Inflammatory macrophage (primary cell): Measurements from ENCODE around the gene LAD1.

Experiments used
- DNase-seq, 2 donors: peaks; one replicate each; pipeline ENCODE4 v3.0.0-alpha.2; 2020 to 2022

The LAD1 gene

DNA sequence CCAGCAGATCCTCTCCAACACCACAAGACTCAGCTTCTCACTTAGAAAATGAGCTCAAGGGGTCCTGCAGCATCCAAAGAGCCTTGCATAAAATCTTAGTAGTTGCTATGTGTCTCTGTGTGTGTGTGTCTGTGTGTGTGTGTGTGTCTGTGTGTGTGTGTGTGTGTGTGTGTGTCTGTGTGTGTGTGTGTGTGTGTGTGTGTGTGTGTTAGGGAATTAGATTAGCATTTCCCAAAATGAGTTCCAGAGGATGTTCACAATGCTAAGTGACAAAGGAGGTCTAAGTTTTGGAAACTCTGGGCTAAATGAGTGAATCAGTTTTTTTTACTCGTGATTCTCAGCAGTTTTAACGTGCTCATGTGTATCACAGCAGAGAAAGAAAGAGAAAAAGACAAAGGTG, 52.1 kb downstream of the LAD1 start:
- DNase-seq = no peak

DNA sequence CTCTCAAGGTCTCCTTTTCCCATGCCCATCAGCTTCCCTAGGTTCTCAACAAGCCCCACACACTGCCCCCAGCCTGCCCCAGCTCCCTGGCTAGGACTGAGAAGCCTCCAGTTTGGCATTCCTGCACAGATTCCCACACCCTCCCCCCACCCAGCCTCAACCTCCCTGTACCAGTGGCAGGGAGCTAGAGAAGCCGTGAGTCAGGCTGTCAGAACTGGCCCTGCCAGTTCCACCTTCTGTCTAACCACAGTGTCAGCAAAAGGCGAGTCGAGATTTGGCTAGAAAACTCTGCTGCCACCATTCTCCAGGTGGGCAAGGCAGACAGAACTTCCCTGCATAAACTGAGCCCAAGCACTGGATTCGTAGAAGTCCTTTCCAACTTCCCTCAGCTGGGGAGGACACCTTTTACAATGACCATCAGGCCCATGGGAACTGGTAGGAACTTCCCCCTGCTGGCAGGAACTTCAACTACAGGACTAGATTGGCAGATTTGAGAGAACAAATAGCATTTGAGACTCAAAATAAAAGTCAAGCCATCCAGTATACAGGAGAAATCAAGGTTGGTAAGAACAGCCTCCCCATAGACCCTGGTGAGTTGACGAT, 52.7 kb downstream of the LAD1 start:
- DNase-seq = peak; percentile 53 to 56

DNA sequence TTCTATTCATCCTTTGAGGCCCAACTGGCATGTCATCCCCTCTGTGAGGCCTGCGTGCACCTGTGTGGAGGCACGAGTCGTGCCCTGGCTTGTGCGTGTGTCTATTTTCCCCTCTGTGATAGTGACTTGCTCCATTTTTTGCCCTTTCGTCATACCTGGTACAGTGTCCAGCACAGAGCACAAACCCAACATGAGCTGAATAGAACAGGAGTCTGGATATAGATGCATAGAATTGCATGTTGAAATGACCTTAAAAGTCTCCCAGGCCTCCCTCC, 54.1 kb downstream of the LAD1 start:
- no peak for DNase-seq

DNA sequence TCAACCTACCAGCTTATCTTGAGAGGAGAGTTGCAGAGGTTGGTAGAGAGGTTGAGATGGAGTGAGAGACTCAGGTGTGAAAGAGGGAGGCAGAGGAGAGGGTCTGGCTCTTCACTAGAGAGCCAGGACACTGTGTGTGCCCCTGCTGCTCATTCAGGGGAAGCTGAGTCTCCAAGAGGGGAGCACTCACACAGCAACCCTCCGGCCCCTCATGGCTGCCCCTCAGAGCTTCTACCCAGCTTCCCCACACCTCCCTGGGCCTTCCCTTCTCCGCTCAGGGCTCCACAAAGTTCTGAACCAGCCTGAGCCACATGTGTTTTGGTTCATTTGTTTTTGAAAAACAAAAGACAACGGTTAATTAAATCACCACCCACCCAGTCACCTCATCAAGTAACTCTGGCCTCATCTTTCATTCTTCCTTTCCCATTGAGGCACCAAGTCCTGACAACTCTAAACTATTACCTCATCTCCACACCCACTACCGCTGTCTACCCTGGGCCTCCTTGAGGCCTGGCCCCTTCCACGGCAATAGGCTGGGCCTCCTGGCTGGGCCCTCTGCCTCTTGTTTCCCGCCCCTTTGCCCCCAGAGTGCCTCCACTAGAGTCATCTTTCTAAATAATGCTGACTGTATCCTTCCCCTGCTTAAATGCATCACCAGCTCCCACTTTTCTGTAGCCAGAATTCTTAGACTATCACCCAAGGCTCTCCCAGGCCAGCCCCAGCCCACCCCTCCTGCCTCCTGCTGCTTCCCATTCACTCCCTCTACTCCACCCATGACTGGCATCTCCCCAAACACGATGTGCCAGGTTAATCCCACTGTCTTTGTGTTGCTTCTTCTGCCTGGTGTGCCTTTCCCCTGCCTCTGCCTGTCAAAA, 54.7 kb downstream of the LAD1 start:
- DNase-seq = no peak

DNA sequence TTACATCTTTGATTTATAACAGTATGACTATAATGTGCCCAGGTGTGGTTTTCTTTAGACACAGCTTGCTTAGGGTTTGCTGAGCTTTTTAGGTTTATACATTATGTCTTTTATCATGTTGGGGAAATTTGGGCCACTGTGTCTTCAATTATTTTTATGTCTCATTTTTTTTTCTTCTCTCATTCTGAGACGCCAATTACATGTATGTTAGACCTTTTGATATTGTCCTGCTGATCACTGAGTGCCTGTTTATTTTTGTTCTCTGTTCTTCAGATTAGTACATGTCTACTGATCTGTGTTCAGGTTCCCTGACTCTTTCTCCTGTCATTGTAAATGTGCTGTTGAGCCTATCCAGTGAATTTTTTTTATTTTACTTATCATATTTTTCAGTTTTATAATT, 57.7 kb downstream of the LAD1 start:
- DNase-seq = no peak

DNA sequence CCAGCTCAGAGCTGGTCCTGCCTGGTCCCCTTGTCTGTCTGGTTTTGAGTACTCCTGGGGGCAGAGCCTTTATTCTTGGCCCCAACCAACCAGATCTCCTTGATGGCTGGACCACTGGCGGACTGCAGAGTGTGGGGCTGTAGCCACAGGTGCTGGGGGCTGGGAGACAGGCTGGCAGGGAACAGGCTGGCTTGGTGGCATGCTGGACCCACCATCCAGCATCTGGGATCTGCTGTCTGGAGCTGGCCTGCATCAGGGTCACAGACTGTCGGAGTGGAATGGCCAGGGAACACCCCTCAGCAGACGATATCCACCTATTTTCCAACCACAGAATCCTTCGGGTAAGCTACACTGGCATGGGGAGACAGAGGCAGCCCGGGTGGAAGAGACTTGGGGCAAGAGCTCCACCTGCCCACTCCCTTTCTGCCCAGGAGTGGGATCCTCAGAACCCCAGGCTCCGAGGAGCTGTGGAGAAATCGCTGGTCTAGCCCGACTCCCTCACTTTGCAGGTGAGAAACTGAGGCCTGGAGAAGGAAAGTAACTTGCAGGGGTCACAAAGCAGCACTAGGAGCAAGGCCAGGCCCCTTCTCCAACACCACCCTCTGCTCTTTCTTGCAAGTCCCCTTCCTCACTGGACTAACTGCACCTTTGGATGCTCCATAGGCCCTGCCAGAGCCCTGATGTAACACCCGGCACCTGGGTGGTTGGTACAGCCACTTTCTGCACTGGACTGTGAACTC, 62.2 kb downstream of the LAD1 start:
- DNase-seq = no peak

DNA sequence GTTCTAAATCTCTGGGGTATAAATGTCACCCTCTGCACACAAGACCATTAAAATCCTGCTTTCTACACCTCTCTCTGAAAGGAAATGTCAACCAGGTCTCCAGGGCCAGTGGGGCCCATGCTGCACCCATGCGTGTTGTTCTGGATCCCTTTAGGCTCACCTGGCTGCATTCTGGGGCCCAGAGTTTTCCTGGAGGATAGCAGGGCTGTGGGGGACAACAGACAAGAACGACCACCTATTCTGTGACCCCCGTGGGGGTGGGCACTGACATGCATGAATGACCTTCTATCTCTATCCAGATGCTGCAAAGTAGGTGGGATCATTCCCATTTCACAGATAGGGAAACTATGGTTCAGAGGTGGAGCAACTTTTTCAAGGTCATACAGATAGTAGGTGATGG, 63.2 kb downstream of the LAD1 start:
- no peak for DNase-seq

DNA sequence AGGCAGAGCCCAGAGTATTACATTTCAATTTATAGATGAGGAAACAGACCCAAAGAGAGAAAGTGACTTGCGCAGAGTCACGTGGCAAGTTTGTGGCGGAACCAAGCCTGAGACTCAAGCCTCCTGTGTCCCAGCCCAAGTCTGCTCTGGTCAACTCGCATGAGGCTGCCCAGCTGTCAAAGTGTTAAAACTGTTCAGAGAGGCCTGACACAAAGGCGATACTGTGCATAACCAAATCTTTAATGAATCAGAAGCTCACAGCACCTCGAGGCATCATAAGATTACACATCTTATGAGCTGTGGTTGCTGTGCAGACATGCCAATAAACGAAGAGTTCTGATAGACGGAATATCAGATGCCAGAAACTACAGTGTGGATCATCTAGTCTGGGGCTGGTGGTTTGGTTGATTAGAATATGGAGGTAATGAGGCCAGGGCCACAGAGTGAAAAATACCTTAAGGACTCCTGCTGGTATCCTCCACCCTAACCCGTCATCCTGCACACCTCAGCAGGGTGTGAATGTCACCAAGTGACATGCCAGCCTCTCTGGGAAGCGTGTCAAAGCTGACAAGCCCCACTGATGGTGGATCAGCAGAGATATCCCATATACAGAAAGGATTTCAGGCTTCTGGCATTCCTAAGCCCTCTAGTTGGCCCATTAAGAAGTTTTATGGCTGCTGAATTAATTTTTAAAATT, 63.8 kb downstream of the LAD1 start:
- no peak for DNase-seq

DNA sequence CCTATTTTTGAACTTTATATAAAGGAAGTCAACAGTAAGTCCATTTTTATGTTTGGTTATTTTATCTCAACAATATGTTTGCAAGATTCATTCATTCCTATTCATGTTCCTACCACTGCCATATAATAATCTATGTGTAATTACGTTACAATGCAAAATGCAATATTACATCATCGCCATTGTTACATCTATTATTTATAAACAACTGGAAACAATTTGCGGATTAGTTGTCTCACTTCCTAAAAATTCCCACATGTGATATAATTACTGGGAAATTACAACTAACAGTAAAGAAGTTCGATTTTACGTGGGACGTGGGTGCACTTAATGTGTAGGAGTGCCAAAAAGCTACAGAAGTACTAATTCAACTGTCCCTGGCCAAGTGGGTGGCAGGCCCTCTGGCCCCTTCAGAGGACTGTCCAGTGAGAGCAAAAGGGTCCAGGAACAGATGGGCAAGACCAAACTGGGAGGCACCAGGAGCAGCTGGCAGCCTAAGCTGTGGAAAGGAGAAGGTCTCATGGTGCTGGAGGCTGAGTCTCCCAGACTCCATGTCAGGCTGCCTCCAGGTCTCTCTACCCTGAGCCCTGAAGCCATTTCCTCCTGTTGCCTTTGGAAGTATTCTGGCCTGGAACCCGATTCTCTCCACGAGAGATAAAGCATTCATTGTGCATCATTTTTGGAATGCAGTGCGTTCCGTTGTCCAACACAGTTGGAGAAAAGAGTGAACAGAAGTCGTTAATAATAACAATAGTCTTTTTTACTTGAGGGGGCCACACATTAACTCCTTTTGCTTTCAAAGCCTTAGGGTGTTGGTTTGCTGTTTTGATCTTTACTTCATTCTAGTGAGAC, 64.6 kb downstream of the LAD1 start:
- DNase-seq = no peak

DNA sequence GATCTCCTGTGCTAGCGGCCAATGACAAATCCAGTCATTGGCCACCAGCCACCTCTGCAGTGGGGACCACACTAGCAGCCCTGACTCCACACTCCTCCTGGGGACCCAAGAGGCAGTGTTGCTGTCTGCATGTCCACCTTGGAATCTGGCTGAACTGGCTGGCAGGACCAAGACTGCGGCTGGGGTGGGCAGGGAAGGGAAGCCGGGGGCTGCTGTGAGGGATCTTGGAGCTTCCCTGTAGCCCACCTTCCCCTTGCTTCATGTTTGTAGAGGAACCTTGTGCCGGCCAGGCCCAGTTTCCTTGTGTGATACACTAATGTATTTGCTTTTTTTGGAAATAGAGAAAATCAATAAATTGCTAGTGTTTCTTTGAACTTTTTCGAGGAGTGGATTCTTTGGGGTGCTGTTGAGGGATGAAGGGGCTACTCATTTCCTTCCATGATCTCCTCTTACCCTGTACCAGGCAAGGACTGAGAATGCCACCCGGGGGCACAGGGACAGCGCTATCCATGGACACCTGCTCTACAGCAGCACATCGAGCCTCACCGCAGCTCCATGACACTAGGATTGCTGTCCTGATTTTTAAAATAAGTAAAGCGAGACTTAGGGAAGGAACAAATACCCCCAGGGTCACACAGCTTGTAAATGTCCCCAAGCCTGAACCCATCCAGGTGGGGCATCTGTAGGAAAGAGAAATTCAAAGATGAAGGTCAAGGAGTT, 66.3 kb downstream of the LAD1 start:
- no peak for DNase-seq

- DNase-seq = no peak
Measured at GRCh38 chr1:201332021-201332420, 67.1 kb downstream of the LAD1 start.

- DNase-seq = no peak
Measured at GRCh38 chr1:201331166-201331565, 68.0 kb downstream of the LAD1 start.
